ENCODE results near the gene WBP11. TPM values are rescaled to one million over a fixed set of nuclear protein-coding genes. Genes with fewer than 3 reads are reported as not detected.

WBP11 gene
- total and polyA plus RNA-seq, 9 of the 15 experiments (the other 6 are each of a cell fraction or from before 2014, with no cell fraction given), result 7.7 to 60.8 (median 24.6) TPM

- TF ChIP-seq JUN (IDR thresholded peaks at IDR 0.05; ENCODE audit: borderline replicate concordance, low read depth, low read length), result no peak
- no peak for TF ChIP-seq JUN (CRISPR knock-in tag; IDR thresholded peaks at IDR 0.05; ENCODE audit: borderline replicate concordance)
- no peak for TF ChIP-seq LCOR (CRISPR knock-in tag; IDR thresholded peaks at IDR 0.05)
- no peak for TF ChIP-seq NFIC (IDR thresholded peaks at IDR 0.05)
- no peak for TF ChIP-seq ZBTB43 (CRISPR knock-in tag; IDR thresholded peaks at IDR 0.05)
- TF ChIP-seq ZBTB34 (CRISPR knock-in tag; IDR thresholded peaks at IDR 0.05), result no peak
- TF ChIP-seq RUNX1 (IDR thresholded peaks at IDR 0.05; ENCODE audit: low read depth), result no peak
- TF ChIP-seq XRCC4 (IDR thresholded peaks at IDR 0.05; ENCODE audit: extremely low read depth, insufficient read depth, insufficient read length), result no peak
- TF ChIP-seq CTCFL (IDR thresholded peaks at IDR 0.05; ENCODE audit: borderline replicate concordance, insufficient read depth, low read depth, low read length, poor library complexity, severe bottlenecking), result no peak
- TF ChIP-seq HSF4 (CRISPR knock-in tag; IDR thresholded peaks at IDR 0.05; ENCODE audit: borderline replicate concordance), result no peak
- no peak for TF ChIP-seq ZNF3 (CRISPR knock-in tag; IDR thresholded peaks at IDR 0.05)
- no peak overlapping the region for H3K4me2 ChIP-seq (ENCODE audit: insufficient read depth, low read length)
- no peaks in the 10 kb centered on the region for H3K9me1 ChIP-seq (ENCODE audit: control insufficient read depth, insufficient read depth, low read length)
- WGBS (ENCODE audit: insufficient coverage, low coverage, missing lambda C conversion rate), result 0% methylated on average over 4 of the region's 4 CpGs
- H3K9me3 ChIP-seq (replicated peaks; ENCODE audit: control insufficient read depth, insufficient read depth, low read depth, low read length), result no peaks in the 10 kb centered on the region
- no peak for DNase-seq (ENCODE audit: extremely low read depth in 1 of 4, low spot score in 3 of 4)
- no peak overlapping the region for H3K4me3 ChIP-seq
- ChIA-PET CTCF (ENCODE audit: low intra/inter-chr PET ratio) (no interaction called here), POLR2A (no interaction called here)
- no peak for ATAC-seq
- FAIRE-seq, result no peak
- H3K9ac ChIP-seq (ENCODE audit: insufficient read depth in 1 of 2, low read depth in 2 of 2, low read length in 2 of 2), result no peak overlapping the region
- H3K27me3 ChIP-seq (ENCODE audit: control insufficient read depth in 2 of 2, insufficient read depth in 2 of 2, low read length in 2 of 2), result no peaks in the 10 kb centered on the region
- H3K79me2 ChIP-seq (ENCODE audit: control insufficient read depth, insufficient read depth, low read length), result no peaks in the 10 kb centered on the region
- intact Hi-C loops (cut with micrococcal nuclease), result no loop called here
- no peak overlapping the region for H3K27ac ChIP-seq (ENCODE audit: extremely low read depth, low read depth, low read length)
- H4K20me1 ChIP-seq (replicated peaks; ENCODE audit: control insufficient read depth, insufficient read depth, low read length), result no peaks in the 10 kb centered on the region
- BruUV-seq (replicated peaks), result no TSS peak
- no peak overlapping the region for H2AFZ ChIP-seq (ENCODE audit: low read depth, low read length)
- in situ Hi-C loops (cut with MboI), result no loop called here
- no peaks in the 10 kb centered on the region for H3K36me3 ChIP-seq (ENCODE audit: control insufficient read depth, insufficient read depth, low read length)
- no peaks in the 10 kb centered on the region for H3K4me1 ChIP-seq (replicated peaks in 1 of 2; ENCODE audit: control insufficient read depth in 2 of 2, insufficient read depth in 2 of 2, low read length in 2 of 2)
These were observed 62.1 kb downstream of the WBP11 start for GRCh38 chr12:14741153-14741552.
